Measurements from ENCODE around the gene PARP15. TPM values are rescaled to one million over a fixed set of nuclear protein-coding genes. Genes with fewer than 3 reads are reported as not detected.

PARP15 gene
- total and polyA plus RNA-seq, 2 experiments from 2014 or later: 0.39 to 0.87 TPM

DNA sequence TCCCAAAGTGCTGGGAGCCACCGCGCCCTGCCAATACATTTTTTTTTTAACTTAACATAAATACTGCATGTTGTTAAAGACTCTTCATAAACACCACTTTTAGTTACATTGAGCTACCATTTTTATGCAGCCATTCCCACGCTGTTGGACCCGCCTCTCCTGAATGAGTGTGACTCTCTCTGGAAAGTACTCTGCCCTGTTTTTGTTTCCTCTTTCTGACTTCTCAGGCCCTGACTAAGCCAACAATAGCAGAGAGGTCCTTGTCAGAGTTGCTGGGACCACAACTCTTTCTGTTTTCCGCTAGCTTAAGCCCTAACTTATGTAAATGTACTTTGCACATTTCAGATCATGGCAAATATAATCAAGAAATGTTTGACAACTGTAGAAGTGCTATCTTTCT is 35.2 kb downstream of the PARP15 start:
- DNase-seq (ENCODE audit: low spot score) (no peak), ATAC-seq (no peak)
- H3K9me2 ChIP-seq (ENCODE audit: insufficient read depth): no peaks in the 10 kb centered on the region
- no peaks in the 10 kb centered on the region for H3K27me3 ChIP-seq (ENCODE audit: insufficient read depth)
- H2AFZ ChIP-seq: peak overlapping the region; percentile 69; the same call in 1 of the 2 replicates
- H3K4me1 Mint-ChIP-seq: peaks cover 8% of the 10 kb centered on the region; the same call in 2 of the 3 replicates
- H3F3A ChIP-seq (replicated peaks; ENCODE audit: low read depth): no peaks in the 10 kb centered on the region
- H3K27ac ChIP-seq (ENCODE audit: low read depth): no peak overlapping the region
- H3K27ac Mint-ChIP-seq: no peak overlapping the region
- no peak overlapping the region for H3K4me3 ChIP-seq
- H3K4me2 ChIP-seq: no peak overlapping the region
- no peaks in the 10 kb centered on the region for H3K36me3 ChIP-seq (ENCODE audit: insufficient read depth)
- no peaks in the 10 kb centered on the region for H4K20me1 ChIP-seq (replicated peaks; ENCODE audit: insufficient read depth)
- no peaks in the 10 kb centered on the region for H3K36me3 Mint-ChIP-seq (ENCODE audit: low read depth)
- TF ChIP-seq, protein P1, sequence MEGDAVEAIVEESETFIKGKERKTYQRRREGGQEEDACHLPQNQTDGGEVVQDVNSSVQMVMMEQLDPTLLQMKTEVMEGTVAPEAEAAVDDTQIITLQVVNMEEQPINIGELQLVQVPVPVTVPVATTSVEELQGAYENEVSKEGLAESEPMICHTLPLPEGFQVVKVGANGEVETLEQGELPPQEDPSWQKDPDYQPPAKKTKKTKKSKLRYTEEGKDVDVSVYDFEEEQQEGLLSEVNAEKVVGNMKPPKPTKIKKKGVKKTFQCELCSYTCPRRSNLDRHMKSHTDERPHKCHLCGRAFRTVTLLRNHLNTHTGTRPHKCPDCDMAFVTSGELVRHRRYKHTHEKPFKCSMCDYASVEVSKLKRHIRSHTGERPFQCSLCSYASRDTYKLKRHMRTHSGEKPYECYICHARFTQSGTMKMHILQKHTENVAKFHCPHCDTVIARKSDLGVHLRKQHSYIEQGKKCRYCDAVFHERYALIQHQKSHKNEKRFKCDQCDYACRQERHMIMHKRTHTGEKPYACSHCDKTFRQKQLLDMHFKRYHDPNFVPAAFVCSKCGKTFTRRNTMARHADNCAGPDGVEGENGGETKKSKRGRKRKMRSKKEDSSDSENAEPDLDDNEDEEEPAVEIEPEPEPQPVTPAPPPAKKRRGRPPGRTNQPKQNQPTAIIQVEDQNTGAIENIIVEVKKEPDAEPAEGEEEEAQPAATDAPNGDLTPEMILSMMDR (conservative IDR thresholded peaks at IDR 0.05; ENCODE audit: low read depth in 2 of 2): no peak
- TF ChIP-seq NANOG (IDR thresholded peaks at IDR 0.05; ENCODE audit: borderline replicate concordance): no peak
- no peaks in the 10 kb centered on the region for H3K9me3 Mint-ChIP-seq
- peaks cover 7% of the 10 kb centered on the region for H3K4me1 ChIP-seq (ENCODE audit: insufficient read depth)
- no peaks in the 10 kb centered on the region for H3K79me2 ChIP-seq (replicated peaks; ENCODE audit: insufficient read depth)
- H3K4me3 Mint-ChIP-seq: no peak overlapping the region
- H3K27me3 Mint-ChIP-seq (ENCODE audit: insufficient read depth, low read depth, poor library complexity): no peaks in the 10 kb centered on the region

DNA sequence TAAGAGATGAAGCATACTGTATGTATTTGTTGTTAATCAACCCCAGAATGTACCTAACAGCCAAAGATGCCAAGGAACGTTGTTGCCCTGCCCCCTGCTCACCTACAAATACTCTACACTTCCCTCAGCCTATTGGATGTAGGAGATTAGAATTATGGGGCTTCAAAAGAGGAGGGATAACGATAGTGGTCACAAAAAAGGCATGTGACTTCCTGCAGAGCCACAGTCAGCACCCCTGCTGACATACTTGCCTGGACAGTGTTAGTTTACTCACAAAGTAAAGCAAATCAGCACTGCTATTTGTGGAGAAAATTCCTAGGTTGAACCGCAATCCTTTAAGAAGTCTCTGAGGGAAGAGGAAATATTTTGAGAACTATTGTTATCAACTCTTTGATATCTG is 37.9 kb downstream of the PARP15 start:
- Mint-ChIP-seq H3K9me3 (no peaks in the 10 kb centered on the region), H3K27me3 (ENCODE audit: insufficient read depth, low read depth, poor library complexity) (no peaks in the 10 kb centered on the region), H3K27ac (no peak overlapping the region), H3K4me3 (no peak overlapping the region), H3K36me3 (ENCODE audit: low read depth) (no peaks in the 10 kb centered on the region), H3K4me1 (peaks cover 8% of the 10 kb centered on the region; the same call in 2 of the 3 replicates)
- no peaks in the 10 kb centered on the region for H3K27me3 ChIP-seq (ENCODE audit: insufficient read depth)
- DNase-seq (ENCODE audit: low spot score) (peak; percentile 17), ATAC-seq (peak; percentile 60)
- peaks cover 7% of the 10 kb centered on the region for H3K4me1 ChIP-seq (ENCODE audit: insufficient read depth)
- H3F3A ChIP-seq (replicated peaks; ENCODE audit: low read depth): no peaks in the 10 kb centered on the region
- H3K79me2 ChIP-seq (replicated peaks; ENCODE audit: insufficient read depth): no peaks in the 10 kb centered on the region
- H4K20me1 ChIP-seq (replicated peaks; ENCODE audit: insufficient read depth): no peaks in the 10 kb centered on the region
- H3K27ac ChIP-seq (ENCODE audit: low read depth): no peak overlapping the region
- H3K4me3 ChIP-seq: no peak overlapping the region
- peak overlapping the region; percentile 54 for H2AFZ ChIP-seq
- H3K4me2 ChIP-seq: no peak overlapping the region
- no peaks in the 10 kb centered on the region for H3K9me2 ChIP-seq (ENCODE audit: insufficient read depth)
- H3K36me3 ChIP-seq (ENCODE audit: insufficient read depth): no peaks in the 10 kb centered on the region
- TF ChIP-seq, protein P2, sequence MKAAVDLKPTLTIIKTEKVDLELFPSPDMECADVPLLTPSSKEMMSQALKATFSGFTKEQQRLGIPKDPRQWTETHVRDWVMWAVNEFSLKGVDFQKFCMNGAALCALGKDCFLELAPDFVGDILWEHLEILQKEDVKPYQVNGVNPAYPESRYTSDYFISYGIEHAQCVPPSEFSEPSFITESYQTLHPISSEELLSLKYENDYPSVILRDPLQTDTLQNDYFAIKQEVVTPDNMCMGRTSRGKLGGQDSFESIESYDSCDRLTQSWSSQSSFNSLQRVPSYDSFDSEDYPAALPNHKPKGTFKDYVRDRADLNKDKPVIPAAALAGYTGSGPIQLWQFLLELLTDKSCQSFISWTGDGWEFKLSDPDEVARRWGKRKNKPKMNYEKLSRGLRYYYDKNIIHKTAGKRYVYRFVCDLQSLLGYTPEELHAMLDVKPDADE (IDR thresholded peaks at IDR 0.05): no peak
- TF ChIP-seq ZNF114 (CRISPR knock-in tag; IDR thresholded peaks at IDR 0.05) (no peak), EZH2 (IDR thresholded peaks at IDR 0.05; ENCODE audit: low read depth, unreplicated experiment) (no peak), NANOG (IDR thresholded peaks at IDR 0.05; ENCODE audit: borderline replicate concordance) (no peak), ZNF331 (CRISPR knock-in tag; IDR thresholded peaks at IDR 0.05; ENCODE audit: low read depth) (no peak), POLR2AphosphoS5 (IDR thresholded peaks at IDR 0.05; ENCODE audit: low read depth) (no peak)
- TF ChIP-seq, protein P3, sequence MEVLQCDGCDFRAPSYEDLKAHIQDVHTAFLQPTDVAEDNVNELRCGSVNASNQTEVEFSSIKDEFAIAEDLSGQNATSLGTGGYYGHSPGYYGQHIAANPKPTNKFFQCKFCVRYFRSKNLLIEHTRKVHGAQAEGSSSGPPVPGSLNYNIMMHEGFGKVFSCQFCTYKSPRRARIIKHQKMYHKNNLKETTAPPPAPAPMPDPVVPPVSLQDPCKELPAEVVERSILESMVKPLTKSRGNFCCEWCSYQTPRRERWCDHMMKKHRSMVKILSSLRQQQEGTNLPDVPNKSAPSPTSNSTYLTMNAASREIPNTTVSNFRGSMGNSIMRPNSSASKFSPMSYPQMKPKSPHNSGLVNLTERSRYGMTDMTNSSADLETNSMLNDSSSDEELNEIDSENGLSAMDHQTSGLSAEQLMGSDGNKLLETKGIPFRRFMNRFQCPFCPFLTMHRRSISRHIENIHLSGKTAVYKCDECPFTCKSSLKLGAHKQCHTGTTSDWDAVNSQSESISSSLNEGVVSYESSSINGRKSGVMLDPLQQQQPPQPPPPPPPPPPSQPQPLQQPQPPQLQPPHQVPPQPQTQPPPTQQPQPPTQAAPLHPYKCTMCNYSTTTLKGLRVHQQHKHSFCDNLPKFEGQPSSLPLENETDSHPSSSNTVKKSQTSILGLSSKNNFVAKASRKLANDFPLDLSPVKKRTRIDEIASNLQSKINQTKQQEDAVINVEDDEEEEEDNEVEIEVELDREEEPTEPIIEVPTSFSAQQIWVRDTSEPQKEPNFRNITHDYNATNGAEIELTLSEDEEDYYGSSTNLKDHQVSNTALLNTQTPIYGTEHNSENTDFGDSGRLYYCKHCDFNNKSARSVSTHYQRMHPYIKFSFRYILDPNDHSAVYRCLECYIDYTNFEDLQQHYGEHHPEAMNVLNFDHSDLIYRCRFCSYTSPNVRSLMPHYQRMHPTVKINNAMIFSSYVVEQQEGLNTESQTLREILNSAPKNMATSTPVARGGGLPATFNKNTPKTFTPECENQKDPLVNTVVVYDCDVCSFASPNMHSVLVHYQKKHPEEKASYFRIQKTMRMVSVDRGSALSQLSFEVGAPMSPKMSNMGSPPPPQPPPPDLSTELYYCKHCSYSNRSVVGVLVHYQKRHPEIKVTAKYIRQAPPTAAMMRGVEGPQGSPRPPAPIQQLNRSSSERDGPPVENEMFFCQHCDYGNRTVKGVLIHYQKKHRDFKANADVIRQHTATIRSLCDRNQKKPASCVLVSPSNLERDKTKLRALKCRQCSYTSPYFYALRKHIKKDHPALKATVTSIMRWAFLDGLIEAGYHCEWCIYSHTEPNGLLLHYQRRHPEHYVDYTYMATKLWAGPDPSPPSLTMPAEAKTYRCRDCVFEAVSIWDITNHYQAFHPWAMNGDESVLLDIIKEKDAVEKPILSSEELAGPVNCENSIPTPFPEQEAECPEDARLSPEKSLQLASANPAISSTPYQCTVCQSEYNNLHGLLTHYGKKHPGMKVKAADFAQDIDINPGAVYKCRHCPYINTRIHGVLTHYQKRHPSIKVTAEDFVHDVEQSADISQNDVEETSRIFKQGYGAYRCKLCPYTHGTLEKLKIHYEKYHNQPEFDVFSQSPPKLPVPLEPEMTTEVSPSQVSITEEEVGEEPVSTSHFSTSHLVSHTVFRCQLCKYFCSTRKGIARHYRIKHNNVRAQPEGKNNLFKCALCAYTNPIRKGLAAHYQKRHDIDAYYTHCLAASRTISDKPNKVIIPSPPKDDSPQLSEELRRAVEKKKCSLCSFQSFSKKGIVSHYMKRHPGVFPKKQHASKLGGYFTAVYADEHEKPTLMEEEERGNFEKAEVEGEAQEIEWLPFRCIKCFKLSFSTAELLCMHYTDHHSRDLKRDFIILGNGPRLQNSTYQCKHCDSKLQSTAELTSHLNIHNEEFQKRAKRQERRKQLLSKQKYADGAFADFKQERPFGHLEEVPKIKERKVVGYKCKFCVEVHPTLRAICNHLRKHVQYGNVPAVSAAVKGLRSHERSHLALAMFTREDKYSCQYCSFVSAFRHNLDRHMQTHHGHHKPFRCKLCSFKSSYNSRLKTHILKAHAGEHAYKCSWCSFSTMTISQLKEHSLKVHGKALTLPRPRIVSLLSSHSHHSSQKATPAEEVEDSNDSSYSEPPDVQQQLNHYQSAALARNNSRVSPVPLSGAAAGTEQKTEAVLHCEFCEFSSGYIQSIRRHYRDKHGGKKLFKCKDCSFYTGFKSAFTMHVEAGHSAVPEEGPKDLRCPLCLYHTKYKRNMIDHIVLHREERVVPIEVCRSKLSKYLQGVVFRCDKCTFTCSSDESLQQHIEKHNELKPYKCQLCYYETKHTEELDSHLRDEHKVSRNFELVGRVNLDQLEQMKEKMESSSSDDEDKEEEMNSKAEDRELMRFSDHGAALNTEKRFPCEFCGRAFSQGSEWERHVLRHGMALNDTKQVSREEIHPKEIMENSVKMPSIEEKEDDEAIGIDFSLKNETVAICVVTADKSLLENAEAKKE (CRISPR knock-in tag; IDR thresholded peaks at IDR 0.05): no peak
- TF ChIP-seq, protein P4, sequence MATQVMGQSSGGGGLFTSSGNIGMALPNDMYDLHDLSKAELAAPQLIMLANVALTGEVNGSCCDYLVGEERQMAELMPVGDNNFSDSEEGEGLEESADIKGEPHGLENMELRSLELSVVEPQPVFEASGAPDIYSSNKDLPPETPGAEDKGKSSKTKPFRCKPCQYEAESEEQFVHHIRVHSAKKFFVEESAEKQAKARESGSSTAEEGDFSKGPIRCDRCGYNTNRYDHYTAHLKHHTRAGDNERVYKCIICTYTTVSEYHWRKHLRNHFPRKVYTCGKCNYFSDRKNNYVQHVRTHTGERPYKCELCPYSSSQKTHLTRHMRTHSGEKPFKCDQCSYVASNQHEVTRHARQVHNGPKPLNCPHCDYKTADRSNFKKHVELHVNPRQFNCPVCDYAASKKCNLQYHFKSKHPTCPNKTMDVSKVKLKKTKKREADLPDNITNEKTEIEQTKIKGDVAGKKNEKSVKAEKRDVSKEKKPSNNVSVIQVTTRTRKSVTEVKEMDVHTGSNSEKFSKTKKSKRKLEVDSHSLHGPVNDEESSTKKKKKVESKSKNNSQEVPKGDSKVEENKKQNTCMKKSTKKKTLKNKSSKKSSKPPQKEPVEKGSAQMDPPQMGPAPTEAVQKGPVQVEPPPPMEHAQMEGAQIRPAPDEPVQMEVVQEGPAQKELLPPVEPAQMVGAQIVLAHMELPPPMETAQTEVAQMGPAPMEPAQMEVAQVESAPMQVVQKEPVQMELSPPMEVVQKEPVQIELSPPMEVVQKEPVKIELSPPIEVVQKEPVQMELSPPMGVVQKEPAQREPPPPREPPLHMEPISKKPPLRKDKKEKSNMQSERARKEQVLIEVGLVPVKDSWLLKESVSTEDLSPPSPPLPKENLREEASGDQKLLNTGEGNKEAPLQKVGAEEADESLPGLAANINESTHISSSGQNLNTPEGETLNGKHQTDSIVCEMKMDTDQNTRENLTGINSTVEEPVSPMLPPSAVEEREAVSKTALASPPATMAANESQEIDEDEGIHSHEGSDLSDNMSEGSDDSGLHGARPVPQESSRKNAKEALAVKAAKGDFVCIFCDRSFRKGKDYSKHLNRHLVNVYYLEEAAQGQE (IDR thresholded peaks at IDR 0.05; ENCODE audit: unreplicated experiment): no peak
